ENCODE measurements around the gene LRRC23.
A peak's percentile ranks its signal among the peaks of the same experiment; 100 is the strongest.

Gene LRRC23

DNA sequence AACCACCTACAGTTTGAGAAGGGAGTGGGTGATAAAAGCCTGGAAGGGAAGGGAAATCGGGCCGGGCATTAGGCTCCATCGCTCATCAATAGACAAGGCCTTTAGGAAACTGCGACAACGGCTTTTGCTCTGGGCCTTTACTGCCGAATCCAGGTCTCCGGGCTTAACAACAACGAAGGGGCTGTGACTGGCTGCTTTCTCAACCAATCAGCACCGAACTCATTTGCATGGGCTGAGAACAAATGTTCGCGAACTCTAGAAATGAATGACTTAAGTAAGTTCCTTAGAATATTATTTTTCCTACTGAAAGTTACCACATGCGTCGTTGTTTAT is 38.7 kb downstream of the LRRC23 start:
- H3K27me3 ChIP-seq, result no peaks in the 10 kb centered on the region
- no peaks in the 10 kb centered on the region for H3K9me3 ChIP-seq
- H3K4me3 ChIP-seq, result peak overlapping the region; percentile 74
- DNase-seq, result peak; percentile 92 to 93
- peaks cover 0 to 58% (median 43%) of the 10 kb centered on the region in 4 donors for H3K4me1 ChIP-seq
- TF ChIP-seq CTCF (IDR thresholded peaks at IDR 0.05), result no peak
- H3K27ac ChIP-seq, result peak overlapping the region; percentile 94 to 98
- intact Hi-C loops (cut with DNase I; ENCODE audit: low total_unique reads), result loop anchor here (5.0 to 10.0 kb wide), 2 partner anchors 76 to 171 kb away; partner anchors contain the start of gene TPI1
- peaks cover 10 to 48% (median 29%) of the 10 kb centered on the region in 3 donors for H3K36me3 ChIP-seq

DNA sequence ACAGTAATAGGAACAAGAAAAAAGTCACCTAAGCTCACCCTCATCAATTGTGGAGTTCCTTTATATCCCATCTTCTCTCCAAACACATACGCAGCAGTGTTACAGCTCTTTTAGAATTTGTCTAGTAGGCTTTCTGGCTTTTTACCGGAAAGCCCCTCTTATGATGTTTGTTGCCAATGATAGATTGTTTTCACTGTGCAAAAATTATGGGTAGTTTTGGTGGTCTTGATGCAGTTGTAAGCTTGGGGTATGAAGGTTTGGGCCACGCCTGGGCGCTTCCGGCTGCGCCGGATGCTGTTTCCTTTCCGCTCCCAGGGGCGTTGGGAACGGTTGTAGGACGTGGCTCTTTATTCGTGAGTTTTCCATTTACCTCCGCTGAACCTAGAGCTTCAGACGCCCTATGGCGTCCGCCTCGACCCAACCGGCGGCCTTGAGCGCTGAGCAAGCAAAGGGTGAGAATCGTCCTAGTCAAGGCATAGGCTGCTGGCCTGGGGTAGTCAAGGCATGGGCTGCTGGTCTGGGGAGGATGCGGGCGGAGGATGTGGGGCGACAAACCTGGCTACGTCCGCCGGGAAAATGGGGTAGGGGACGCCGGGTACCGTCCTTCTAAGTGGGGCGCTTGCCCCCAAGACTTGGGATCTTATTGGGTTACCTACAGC is 39.2 kb downstream of the LRRC23 start, which contains the start of the genes C12orf57 and RNU7-1:
Gene C12orf57, plus strand, starts transcription at position 301 of the 659 bp plus-strand sequence. Its CDS starts 100 bp downstream, at position 401.
Gene RNU7-1, plus strand, starts transcription at position 95 of the 659 bp plus-strand sequence.
- no peaks in the 10 kb centered on the region for H3K9me3 ChIP-seq
- H3K27me3 ChIP-seq, result no peaks in the 10 kb centered on the region
- peak; percentile 75 to 88 for DNase-seq
- H3K4me3 ChIP-seq, result peak within 1 kb of the TSS; percentile 74
- TF ChIP-seq CTCF (IDR thresholded peaks at IDR 0.05), result no peak
- H3K27ac ChIP-seq, result peak within 1 kb of the TSS; percentile 94 to 98
- intact Hi-C loops (cut with DNase I; ENCODE audit: low total_unique reads), result loop anchor here (5.0 to 10.0 kb wide), 2 partner anchors 77 to 171 kb away; partner anchors contain the start of gene TPI1
- H3K4me1 ChIP-seq, result peaks cover 0 to 53% (median 38%) of the 10 kb centered on the region in 4 donors
- H3K36me3 ChIP-seq, result peaks cover 10 to 48% (median 29%) of the 10 kb centered on the region in 3 donors

- Histone ChIP-seq H3K27me3 (no peaks in the 10 kb centered on the region), H3K4me1 (peaks cover 0 to 46% (median 33%) of the 10 kb centered on the region in 4 donors), H3K9me3 (no peaks in the 10 kb centered on the region), H3K36me3 (peaks cover 10 to 45% (median 29%) of the 10 kb centered on the region in 3 donors), H3K27ac (peak overlapping the region; percentile 94 to 98), H3K4me3 (peak overlapping the region; percentile 74)
- TF ChIP-seq CTCF (IDR thresholded peaks at IDR 0.05), result peak; percentile 77 to 96
- intact Hi-C loops (cut with DNase I; ENCODE audit: low total_unique reads), result loop anchor here (5.0 to 10.0 kb wide), 2 partner anchors 77 to 170 kb away; partner anchors contain the start of gene TPI1
- peak; percentile 95 to 96 for DNase-seq
Measured at GRCh38 chr12:6944381-6945186, 40.0 kb downstream of the LRRC23 start.

DNA sequence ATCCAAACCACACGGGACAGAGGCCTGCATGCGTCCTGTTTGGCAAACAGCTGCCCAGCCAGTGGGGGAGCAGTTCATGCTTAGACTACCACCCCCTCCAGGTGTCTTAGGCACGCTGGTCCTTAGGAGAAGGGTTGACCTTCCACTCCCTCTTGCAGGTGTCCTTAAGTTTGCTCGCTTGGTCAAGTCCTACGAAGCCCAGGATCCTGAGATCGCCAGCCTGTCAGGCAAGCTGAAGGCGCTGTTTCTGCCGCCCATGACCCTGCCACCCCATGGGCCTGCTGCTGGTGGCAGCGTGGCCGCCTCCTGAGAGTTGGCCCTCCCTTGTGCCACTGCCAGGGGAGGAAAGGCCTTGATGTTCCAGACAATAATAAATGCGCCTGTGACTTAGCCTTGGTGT is 41.0 kb downstream of the LRRC23 start:
- H3K9me3 ChIP-seq, result no peaks in the 10 kb centered on the region
- H3K27ac ChIP-seq, result peak overlapping the region in 1 of 2 donors; percentile 9
- DNase-seq, result no peak
- peaks cover 0 to 41% (median 31%) of the 10 kb centered on the region in 4 donors for H3K4me1 ChIP-seq
- H3K4me3 ChIP-seq, result no peak overlapping the region
- H3K36me3 ChIP-seq, result peaks cover 10 to 35% (median 26%) of the 10 kb centered on the region in 3 donors
- H3K27me3 ChIP-seq, result no peaks in the 10 kb centered on the region
- TF ChIP-seq CTCF (IDR thresholded peaks at IDR 0.05), result no peak
- intact Hi-C loops (cut with DNase I; ENCODE audit: low total_unique reads), result loop anchor here (10.0 kb wide), 1 partner anchor 169 kb away; no protein-coding TSS in a partner anchor

GRCh38 chr12:6946033-6946919 is 41.7 kb downstream of the LRRC23 start:
- Histone ChIP-seq H3K4me1 (peaks cover 0 to 37% (median 30%) of the 10 kb centered on the region in 4 donors), H3K4me3 (peak overlapping the region in 1 of 2 donors; percentile 2), H3K27ac (peak overlapping the region in 1 of 2 donors; percentile 9)

More at GRCh38 chr12:6946033-6946919, 41.7 kb downstream of the LRRC23 start:
- Histone ChIP-seq H3K36me3 (peaks cover 6 to 29% (median 20%) of the 10 kb centered on the region in 3 donors), H3K9me3 (no peaks in the 10 kb centered on the region), H3K27me3 (no peaks in the 10 kb centered on the region)
- intact Hi-C loops (cut with DNase I; ENCODE audit: low total_unique reads), result loop anchor here (10.0 kb wide), 1 partner anchor 169 kb away; no protein-coding TSS in a partner anchor
- TF ChIP-seq CTCF (IDR thresholded peaks at IDR 0.05), result no peak
- DNase-seq, result no peak

All from tibial artery (tissue), 4 donors.